NCI-H2081 (cell line): ENCODE data around the gene HINT2.

ENCODE experiments used
- DNase-seq, 2 experiments: peaks; one replicate each; lab custom pipeline; 2025; lab: John Stamatoyannopoulos, UW

Gene HINT2

GRCh38 chr9:35814841-35815543 lies at the start of gene HINT2:
HINT2 (minus strand) TSS chr9:35815042; CDS start chr9:35814979, 63 bp downstream.
- peak; percentile 99 to 100 for DNase-seq

- DNase-seq: no peak
These were observed 48.7 kb upstream of the HINT2 start for GRCh38 chr9:35863583-35863982.

- no peak for DNase-seq
These were observed 47.5 kb upstream of the HINT2 start for GRCh38 chr9:35862328-35862727.

GRCh38 chr9:35861161-35861897 lies 46.5 kb upstream of the HINT2 start:
- no peak for DNase-seq

- DNase-seq: no peak
These were observed 45.1 kb upstream of the HINT2 start for GRCh38 chr9:35859990-35860339.

GRCh38 chr9:35859310-35859989 lies 44.6 kb upstream of the HINT2 start:
- no peak for DNase-seq

- no peak for DNase-seq
These were observed 43.6 kb upstream of the HINT2 start for GRCh38 chr9:35858458-35858857.

GRCh38 chr9:35856882-35857281 lies 42.0 kb upstream of the HINT2 start:
- DNase-seq: no peak

GRCh38 chr9:35856206-35856605 lies 41.4 kb upstream of the HINT2 start:
- no peak for DNase-seq

GRCh38 chr9:35854091-35854762 lies 39.4 kb upstream of the HINT2 start:
- no peak for DNase-seq

GRCh38 chr9:35852876-35853865 lies 38.3 kb upstream of the HINT2 start:
- DNase-seq: no peak

GRCh38 chr9:35852267-35852815 lies 37.5 kb upstream of the HINT2 start:
- no peak for DNase-seq

- DNase-seq: no peak
These were observed 33.1 kb upstream of the HINT2 start for GRCh38 chr9:35847792-35848572.

- no peak for DNase-seq
These were observed 31.3 kb upstream of the HINT2 start for GRCh38 chr9:35845824-35846771.

- DNase-seq: no peak
These were observed 29.9 kb upstream of the HINT2 start for GRCh38 chr9:35844628-35845270.

GRCh38 chr9:35842795-35843194 lies 28.0 kb upstream of the HINT2 start:
- DNase-seq: no peak

- DNase-seq: no peak
These were observed 27.3 kb upstream of the HINT2 start for GRCh38 chr9:35842020-35842745.

- DNase-seq: no peak
These were observed 26.7 kb upstream of the HINT2 start for GRCh38 chr9:35841645-35841900.
